ENCODE results near the gene PUM1. TPM values are rescaled to one million over a fixed set of nuclear protein-coding genes. Genes with fewer than 3 reads are reported as not detected.

The PUM1 gene
- total and polyA plus RNA-seq, 2 of the 8 experiments (the other 6 are each of a cell fraction or from before 2014, with no cell fraction given), result 122 to 177 TPM

DNA sequence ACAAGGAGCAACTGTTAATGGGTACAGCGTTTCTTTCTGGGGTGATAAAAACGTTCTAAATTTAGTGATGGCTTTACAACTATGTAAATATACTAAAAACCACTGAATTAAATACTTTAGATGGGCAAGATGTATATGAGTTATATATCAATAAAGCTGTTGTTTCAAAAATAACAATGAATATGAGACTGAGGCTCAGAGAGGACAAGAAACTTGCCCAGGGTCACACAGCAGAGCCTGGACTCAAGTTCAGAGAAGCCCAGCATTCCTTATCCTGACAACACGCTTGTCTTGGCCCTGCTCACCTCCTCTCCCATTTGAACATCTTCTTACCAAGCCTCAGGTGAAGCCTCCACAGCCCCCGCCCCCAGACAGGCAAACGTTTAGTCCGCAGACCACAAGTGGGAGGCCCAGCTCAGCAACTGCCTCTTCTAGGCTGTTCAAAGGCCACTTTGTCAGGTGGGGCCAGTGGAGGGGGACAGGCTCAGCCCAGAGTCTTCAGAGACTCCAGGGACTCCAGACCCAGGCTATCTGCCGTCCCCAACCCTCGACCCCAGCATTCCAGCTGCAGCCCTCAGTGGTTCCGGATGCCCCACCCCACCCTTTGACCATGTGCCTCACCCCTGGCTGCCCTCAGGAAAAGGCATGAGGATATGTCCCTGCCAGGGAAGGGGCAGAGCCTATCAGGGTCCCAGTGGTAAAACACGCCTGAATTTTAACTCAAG lies 174.9 kb downstream of the PUM1 start:
- Histone ChIP-seq H3K36me3 (ENCODE audit: control insufficient read depth in 2 of 4, insufficient read depth in 4 of 4, low read length in 3 of 4) (no peaks in the 10 kb centered on the region), H3K27me3 (replicated peaks in 1 of 4; ENCODE audit: control insufficient read depth in 3 of 4, extremely low read depth in 1 of 4, insufficient read depth in 3 of 4, low read length in 3 of 4) (peaks cover 0 to 3% (median 0%) of the 10 kb centered on the region in 4 experiments; a peak in 1 of 7 replicates), H3K79me1 (ENCODE audit: low read depth, low read length) (peaks cover 6% of the 10 kb centered on the region), H3K14ac (ENCODE audit: insufficient read length) (no peak overlapping the region), H2BK15ac (ENCODE audit: low read length) (no peak overlapping the region), H4K91ac (replicated peaks; ENCODE audit: insufficient read length, low read length) (no peak overlapping the region), H2BK12ac (ENCODE audit: low read depth, low read length) (no peak overlapping the region), H2AK5ac (ENCODE audit: low read depth, low read length) (no peak overlapping the region), H3K4ac (replicated peaks; ENCODE audit: insufficient read length, low read depth, low read length) (no peak overlapping the region), H2BK120ac (replicated peaks; ENCODE audit: low read depth, low read length) (no peak overlapping the region), H3K9ac (replicated peaks in 1 of 4; ENCODE audit: extremely low read depth in 1 of 4, low read depth in 3 of 4, low read length in 3 of 4) (no peak overlapping the region), H4K5ac (ENCODE audit: insufficient read length, low read depth, low read length) (no peak overlapping the region), H2AFZ (ENCODE audit: low read length) (no peak overlapping the region), H3K9me3 (ENCODE audit: insufficient read depth in 2 of 2, low read depth in 1 of 2, low read length in 1 of 2) (no peaks in the 10 kb centered on the region), H4K20me1 (replicated peaks in 1 of 2; ENCODE audit: control insufficient read depth in 1 of 2, insufficient read depth in 2 of 2, low read length in 2 of 2) (peaks cover 0 to 21% of the 10 kb centered on the region in 2 experiments), H3K56ac (replicated peaks; ENCODE audit: insufficient read length, low read depth, low read length) (no peak overlapping the region), H3K4me2 (ENCODE audit: insufficient read depth in 1 of 2, low read depth in 2 of 2, low read length in 2 of 2) (no peak overlapping the region), H3K79me2 (ENCODE audit: control insufficient read depth in 1 of 2, insufficient read depth in 2 of 2, low read length in 2 of 2) (no peaks in the 10 kb centered on the region; a peak in 1 of 4 replicates), H3K4me1 (replicated peaks in 1 of 4; ENCODE audit: control insufficient read depth in 3 of 4, insufficient read depth in 4 of 4, low read length in 3 of 4) (peaks cover 9 to 31% (median 20%) of the 10 kb centered on the region in 4 experiments), H3K23me2 (ENCODE audit: low read depth, low read length) (peaks cover 7% of the 10 kb centered on the region; the same call in 1 of the 2 replicates), H3K4me3 (ENCODE audit: extremely low read depth in 1 of 4, insufficient read depth in 2 of 4, low read depth in 3 of 4, low read length in 4 of 4) (no peak overlapping the region), H2BK20ac (ENCODE audit: low read length) (no peak overlapping the region), H3K27ac (ENCODE audit: low read depth, low read length) (no peak overlapping the region), H3K18ac (ENCODE audit: extremely low read depth, low read length) (no peak overlapping the region), H3K23ac (ENCODE audit: insufficient read length) (no peak overlapping the region), H4K8ac (ENCODE audit: extremely low read depth, insufficient read depth, low read length) (peak overlapping the region; percentile 26; the same call in 1 of the 2 replicates), H2BK5ac (ENCODE audit: low read depth, low read length) (no peak overlapping the region)
- DNase-seq (ENCODE audit: low read depth in 1 of 2, low spot score in 2 of 2), result no peak
- CTCF ChIA-PET (ENCODE audit: partially characterized antibody), result interaction anchor here (0.6 to 4.1 kb wide), 9 partner anchors 22 to 807 kb away, joined by 3 to 33 read pairs (median 3); no protein-coding TSS in a partner anchor
- POLR2A ChIA-PET (ENCODE audit: partially characterized antibody), result interaction anchor here (0.6 to 0.9 kb wide), 4 partner anchors 11 to 175 kb away, joined by 3 to 4 read pairs (median 3); no protein-coding TSS in a partner anchor
- FAIRE-seq, result no peak
- 86% methylated on average over 10 of the region's 10 CpGs; no CpG with 5 or more reads in 1 of the 2 experiments for WGBS, 2 experiments (ENCODE audit: extremely low coverage in 1 of 2, insufficient coverage in 1 of 2, insufficient read length in 1 of 2, insufficient replicate concordance in 2 of 2, low coverage in 1 of 2, low lambda C conversion rate in 2 of 2, missing lambda C conversion rate in 1 of 2)
- TF ChIP-seq BCL11A (IDR thresholded peaks at IDR 0.05; ENCODE audit: low read depth in 2 of 2, low read length in 2 of 2), result no peak
- TF ChIP-seq KDM1A (IDR thresholded peaks at IDR 0.05; ENCODE audit: borderline replicate concordance, low read length), result no peak
- TF ChIP-seq SIN3A (conservative IDR thresholded peaks at IDR 0.05 in 1 of 2, IDR thresholded peaks at IDR 0.05 in 1 of 2; ENCODE audit: low read depth in 1 of 2, low read length in 2 of 2), result no peak
- no peak for TF ChIP-seq YY1 (IDR thresholded peaks at IDR 0.05; ENCODE audit: low read depth, low read length)
- TF ChIP-seq, protein P1, sequence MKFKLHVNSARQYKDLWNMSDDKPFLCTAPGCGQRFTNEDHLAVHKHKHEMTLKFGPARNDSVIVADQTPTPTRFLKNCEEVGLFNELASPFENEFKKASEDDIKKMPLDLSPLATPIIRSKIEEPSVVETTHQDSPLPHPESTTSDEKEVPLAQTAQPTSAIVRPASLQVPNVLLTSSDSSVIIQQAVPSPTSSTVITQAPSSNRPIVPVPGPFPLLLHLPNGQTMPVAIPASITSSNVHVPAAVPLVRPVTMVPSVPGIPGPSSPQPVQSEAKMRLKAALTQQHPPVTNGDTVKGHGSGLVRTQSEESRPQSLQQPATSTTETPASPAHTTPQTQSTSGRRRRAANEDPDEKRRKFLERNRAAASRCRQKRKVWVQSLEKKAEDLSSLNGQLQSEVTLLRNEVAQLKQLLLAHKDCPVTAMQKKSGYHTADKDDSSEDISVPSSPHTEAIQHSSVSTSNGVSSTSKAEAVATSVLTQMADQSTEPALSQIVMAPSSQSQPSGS (IDR thresholded peaks at IDR 0.05; ENCODE audit: low read length), result no peak
- TF ChIP-seq, protein P2, sequence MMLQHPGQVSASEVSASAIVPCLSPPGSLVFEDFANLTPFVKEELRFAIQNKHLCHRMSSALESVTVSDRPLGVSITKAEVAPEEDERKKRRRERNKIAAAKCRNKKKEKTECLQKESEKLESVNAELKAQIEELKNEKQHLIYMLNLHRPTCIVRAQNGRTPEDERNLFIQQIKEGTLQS (IDR thresholded peaks at IDR 0.05; ENCODE audit: insufficient read depth, low read depth, low read length), result no peak
- no peak for TF ChIP-seq HDAC6 (IDR thresholded peaks at IDR 0.05; ENCODE audit: low read depth, low read length)
- TF ChIP-seq POLR2A (IDR thresholded peaks at IDR 0.05; ENCODE audit: control extremely low read depth in 1 of 2, low read depth in 2 of 2, low read length in 2 of 2), result no peak
- TF ChIP-seq GTF2F1 (IDR thresholded peaks at IDR 0.05; ENCODE audit: borderline replicate concordance, low read depth, low read length), result no peak

Measured in H1 (cell line).